NCI-H1417 treated with DMSO at 0.1 percent for 48 hours (cell line): ENCODE measurements around the gene LEMD3.
"Not testable (repeated sequence)": the region's sequence is repeated elsewhere in the genome, so short reads cannot be mapped to it uniquely, and the experiment has no call there.

Source experiments
- DNase-seq: peaks from one replicate; lab custom pipeline; 2025; lab: John Stamatoyannopoulos, UW

The LEMD3 gene

GRCh38 chr12:65279369-65280112 lies 110.2 kb downstream of the LEMD3 start:
- DNase-seq: no peak

GRCh38 chr12:65280306-65280705 lies 110.9 kb downstream of the LEMD3 start:
- DNase-seq: no peak

GRCh38 chr12:65282840-65283239 lies 113.5 kb downstream of the LEMD3 start:
- no peak for DNase-seq

- not testable (repeated sequence) for DNase-seq
Measured at GRCh38 chr12:65285532-65285931, 116.1 kb downstream of the LEMD3 start.

- DNase-seq: no peak
Measured at GRCh38 chr12:65287426-65287825, 118.0 kb downstream of the LEMD3 start.

GRCh38 chr12:65292241-65292640 lies 122.9 kb downstream of the LEMD3 start:
- no peak for DNase-seq

GRCh38 chr12:65293735-65294134 lies 124.4 kb downstream of the LEMD3 start:
- no peak for DNase-seq

GRCh38 chr12:65294641-65295262 lies 125.4 kb downstream of the LEMD3 start:
- no peak for DNase-seq

GRCh38 chr12:65296508-65297265 lies 127.3 kb downstream of the LEMD3 start:
- DNase-seq: no peak
